HG03469 (cell line): ENCODE results near the gene NTPCR.

Source experiments
- ATAC-seq: cut with Tn5 transposase; IDR thresholded peaks from one replicate; pipeline ENCODE4 v1.9.1; 2021; ENCODE audit warnings: mild to moderate bottlenecking, moderate library complexity, moderate number of reproducible peaks; ENCODE audit not compliant: unreplicated experiment

Gene NTPCR

DNA sequence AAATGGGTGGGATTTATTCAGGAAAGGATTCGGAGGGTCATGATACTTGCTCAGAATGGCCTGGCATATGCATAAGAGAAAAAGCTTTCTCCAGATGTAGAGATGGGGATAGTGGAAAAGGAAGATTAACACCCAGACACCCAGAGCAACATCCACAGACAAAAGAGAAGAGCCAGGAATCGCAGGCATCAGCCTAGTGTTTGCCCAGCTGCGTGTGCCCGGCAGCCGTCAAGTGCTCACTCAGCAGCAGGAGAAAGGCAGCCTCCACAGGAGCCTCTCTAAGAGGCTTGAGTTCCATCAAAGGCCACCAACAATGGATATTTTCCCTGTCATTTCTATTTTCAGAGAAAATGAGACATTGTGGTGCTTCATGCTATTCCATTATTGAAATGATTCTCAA lies 54.7 kb downstream of the NTPCR start:
- no peak for ATAC-seq

DNA sequence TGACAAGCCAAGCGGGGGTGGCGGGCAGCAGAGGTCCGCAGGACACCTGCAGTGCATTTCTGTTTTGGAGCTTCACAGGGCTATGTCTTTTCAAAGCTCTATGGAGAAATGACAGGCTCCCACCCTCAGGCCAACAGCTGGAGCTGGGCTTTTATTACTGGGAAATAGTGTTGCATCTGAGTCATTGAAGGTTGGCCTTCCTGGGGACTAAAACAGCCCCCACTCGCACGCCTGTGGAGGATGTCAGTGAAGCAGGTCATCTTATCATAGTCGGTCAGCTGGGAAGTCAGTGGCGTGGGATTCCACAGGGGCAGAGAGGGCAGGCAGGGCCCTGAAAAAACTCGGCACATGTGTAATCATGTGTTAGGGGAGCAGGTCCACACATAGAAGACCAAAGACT lies 55.3 kb downstream of the NTPCR start:
- no peak for ATAC-seq

DNA sequence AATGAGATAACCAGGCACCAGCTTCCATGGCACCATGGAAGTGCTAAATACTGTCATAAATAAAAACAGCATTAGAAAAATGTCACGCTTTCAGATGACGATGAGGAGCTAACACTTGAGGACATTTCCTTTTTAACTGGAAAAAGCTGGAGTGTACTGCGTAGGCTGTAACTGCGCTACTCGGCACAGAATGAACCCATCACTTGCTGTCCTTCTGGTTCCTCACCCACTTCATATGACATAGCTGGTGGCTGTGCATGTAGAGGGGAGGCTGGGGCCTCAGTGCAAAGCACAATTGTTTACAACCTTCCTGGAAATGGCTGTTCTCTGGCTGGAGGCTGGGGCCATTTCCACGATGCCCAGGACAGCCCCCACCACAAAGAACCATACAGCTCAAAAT lies 55.7 kb downstream of the NTPCR start:
- no peak for ATAC-seq

DNA sequence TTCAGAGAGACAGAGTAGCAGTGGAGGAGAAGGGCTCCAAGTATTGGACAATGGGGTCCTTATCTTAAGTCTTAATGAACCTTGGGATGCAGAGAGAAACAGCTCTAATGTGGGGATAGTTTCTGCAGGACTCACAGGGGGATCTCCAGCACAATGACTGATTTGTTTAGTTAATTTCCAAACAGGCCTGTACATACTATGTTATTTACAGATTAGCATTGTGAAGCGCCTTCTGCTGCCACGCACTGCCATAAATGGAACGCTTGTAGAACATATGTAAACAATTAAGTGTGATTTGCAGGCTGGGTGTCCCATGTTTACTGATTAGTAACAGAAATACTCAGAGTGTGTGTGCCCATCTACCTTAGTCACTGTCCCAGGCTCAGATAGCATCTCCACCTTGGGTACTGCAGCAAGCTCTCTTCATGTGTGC lies 56.1 kb downstream of the NTPCR start:
- no peak for ATAC-seq

DNA sequence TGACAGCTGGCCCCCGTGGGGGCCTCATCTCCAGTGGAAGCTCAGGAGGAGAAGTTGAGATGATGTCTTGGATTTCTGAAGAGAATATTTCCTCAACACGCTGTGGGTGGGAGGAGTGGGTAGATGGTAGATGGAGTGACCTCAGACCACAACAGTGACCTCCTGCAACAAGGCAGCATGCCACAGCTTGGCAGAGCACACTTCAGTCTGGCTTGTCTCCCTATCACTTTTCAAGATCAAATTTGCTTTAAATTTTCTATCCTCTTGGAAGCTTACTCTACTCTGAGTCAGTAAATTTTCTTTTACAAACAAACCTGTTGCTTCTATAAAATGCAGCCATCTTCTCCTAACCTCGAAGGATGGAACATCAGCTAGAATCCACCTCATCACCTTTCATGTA lies 59.7 kb downstream of the NTPCR start:
- ATAC-seq: no peak

DNA sequence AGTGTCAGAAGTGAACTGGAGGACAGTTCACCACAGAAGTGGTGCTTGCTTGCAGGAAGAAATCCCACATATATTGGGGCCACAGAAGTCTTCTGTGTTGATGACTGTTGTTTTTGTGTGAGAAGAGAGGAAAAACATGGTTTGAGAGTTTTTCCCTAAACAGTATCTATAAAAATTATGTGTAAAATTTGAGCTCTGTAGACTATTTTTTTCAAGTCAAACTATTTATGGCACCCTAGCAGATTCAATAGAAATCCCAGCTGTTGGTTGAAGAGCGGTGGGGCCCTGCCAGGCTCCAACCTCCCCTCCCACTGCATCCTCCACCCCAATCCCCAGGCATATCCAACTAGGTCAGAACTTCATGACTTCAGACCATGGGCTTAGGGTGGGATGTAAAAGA lies 61.6 kb downstream of the NTPCR start:
- ATAC-seq: no peak

DNA sequence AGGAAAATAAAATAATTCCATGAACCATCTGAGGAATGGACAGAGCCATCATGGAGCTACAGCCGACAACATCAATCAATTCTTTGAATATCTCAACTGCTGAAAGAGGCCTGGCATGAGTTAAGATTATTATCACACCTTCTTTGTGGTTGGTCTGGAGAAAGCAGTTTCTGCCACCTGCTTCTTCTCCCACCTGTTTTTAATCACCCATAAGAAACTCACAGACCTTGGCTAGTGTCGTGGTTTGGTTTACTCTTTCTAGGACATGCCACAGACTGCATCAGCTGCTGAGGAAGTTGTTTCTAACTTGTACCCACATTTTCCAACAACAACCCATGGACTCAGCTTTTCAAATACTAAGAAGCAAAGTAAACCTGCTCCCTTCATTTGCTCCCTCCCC lies 65.6 kb downstream of the NTPCR start:
- no peak for ATAC-seq

DNA sequence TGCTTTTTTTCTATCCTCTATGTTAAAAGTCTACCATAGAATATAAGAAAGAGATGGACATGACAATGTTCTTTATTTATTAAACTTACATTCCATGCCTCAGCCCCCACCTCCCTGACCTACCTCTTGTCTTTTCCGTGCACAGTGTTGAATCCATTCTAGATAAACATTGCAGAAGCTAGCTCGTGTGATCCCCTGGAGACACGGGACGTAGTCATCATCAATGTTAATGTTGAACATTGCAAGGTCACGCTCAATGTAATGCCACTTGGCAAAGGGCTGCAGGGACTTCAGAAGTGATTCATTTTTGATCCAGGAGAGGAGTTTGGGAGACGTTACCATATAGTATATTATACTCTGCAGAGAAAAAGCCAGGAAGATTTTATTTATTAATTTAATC lies 66.4 kb downstream of the NTPCR start:
- no peak for ATAC-seq

DNA sequence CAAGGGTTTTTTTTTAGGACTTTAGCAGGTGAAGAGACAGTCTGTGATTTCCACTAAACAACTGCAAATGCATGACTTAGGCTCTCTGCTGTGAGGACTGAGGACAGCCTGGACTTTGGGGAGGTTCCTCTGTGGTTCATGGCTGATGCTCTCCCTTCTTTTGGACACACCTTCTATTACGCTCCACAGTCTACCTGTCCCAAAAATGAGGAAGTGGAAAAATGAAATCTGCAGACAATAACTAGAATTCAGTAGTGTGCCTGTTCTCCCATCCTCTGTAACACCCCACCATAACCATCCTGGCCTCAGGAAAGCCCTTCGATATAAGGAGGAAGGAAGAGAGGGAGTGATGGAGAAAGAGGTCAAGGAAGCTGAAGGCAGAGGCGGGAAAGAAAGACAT lies 68.7 kb downstream of the NTPCR start:
- ATAC-seq: no peak

DNA sequence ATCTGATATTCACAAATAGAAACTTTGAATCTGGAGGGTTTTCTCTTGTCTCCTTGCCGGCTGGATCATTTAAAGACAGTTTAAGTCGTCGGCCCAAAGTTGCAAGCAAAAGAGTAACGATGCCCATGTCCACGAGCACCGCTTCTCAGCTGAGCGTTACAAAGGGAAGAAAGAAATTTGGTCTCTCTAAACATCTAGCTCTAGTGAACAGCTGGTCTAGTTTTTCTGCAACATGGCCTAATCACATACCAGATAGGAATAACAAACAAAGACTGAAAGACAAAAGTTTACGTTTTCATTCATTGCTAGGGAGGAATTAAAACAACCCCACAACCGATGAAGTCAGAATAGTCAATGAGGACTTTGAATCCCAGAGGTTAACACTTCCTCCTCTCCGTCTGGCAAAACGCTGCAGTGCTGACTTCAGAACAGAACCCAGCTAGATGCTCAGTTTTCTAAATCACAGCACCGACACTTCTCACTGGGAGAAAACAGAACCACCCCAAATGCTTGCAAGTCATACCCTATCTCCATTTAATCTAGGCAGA lies 69.4 kb downstream of the NTPCR start:
- ATAC-seq: no peak

DNA sequence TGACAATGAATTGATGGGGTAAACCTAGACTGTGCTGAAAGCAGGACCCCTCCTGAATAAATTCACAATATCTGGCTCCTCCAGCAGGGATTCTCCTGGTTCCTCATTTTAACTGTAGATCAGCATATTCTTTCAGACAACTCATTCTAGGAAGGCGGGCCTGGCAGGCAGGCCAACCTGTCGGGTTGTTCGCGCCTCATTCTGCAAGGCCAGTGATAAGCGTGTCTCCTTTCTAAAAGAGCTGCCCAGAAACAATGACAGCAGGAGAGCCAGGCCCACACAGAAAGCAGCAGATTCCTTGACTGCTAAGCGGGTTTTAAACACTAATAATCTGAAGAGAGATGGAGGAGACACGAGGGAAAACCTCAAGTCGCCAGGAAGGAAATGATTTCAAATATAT lies 70.0 kb downstream of the NTPCR start:
- no peak for ATAC-seq

DNA sequence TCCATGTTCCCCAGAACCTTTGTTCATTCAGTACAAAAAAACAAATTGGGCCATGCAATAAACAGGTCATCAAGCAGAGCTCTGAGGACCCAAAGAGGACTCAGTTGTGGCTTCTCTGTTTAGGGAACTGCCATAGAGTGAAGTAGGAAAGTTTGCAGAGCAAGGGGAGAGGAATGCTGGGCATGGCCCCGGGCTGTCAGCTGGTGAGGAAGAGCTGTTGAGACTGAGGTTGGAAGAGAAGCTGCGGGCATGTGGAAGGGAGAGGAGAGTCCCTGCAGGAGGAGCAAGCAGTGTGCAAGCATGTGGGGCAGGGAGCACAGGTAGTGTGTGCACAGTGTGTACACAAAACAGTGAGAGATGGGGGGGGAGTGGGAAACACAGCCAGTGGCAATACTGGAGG lies 71.8 kb downstream of the NTPCR start:
- ATAC-seq: no peak

DNA sequence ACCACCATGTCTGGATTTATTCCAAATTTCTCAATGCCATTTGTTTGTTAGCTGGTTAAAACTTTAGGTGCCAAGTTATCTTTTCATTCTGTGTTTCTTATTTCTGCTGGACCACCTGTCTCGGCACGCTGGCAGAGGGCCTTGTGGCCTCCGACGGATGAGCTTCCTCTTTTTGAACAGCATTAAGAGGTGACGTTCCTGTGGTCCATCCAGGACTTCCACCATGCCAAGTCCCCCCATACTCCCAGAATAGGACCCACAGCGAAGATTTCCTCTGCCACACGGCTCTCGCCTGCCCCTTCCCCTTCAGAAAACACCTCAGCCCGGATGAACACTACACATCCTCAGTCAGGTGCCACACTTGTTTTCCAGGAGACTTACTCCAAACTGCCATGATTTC lies 73.8 kb downstream of the NTPCR start:
- no peak for ATAC-seq

DNA sequence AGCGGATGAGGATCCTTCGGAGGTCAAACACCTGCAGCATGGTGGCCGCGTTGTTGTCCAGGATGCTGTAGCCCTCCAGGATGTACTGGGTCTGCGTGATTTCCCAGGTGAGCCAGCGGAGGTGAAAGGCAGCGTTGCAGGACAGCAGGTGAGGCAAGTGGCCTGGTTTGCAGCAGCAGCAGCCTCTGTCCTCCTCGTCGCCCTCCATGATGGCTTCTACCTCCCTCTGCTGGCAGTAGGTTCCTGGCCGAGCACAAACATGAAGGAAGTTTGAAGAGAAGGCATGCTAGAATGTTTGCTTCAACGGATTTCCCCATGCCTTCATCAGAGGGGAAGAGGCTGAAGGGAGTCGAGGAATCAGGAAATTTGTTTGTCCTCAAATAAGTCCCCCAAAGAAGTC lies 74.7 kb downstream of the NTPCR start:
- ATAC-seq: no peak

DNA sequence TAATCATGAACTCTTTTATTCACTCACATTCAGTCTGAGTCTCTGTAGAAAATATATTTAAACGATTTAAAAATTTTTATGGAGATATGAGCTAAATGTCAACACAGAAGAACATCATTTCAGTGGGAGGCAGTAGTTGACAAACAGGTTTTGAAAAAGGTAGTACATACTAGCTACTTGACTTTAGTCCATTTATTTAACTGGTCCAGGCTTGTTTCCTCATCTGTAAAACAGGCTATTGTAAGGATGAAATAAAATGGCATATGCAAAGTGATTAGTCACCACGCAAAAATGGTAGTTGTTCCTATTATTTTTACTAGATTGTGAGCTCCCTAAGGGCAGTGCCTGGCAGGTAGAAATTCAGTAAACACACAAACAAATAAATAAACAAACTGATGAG lies 75.2 kb downstream of the NTPCR start:
- ATAC-seq: no peak

DNA sequence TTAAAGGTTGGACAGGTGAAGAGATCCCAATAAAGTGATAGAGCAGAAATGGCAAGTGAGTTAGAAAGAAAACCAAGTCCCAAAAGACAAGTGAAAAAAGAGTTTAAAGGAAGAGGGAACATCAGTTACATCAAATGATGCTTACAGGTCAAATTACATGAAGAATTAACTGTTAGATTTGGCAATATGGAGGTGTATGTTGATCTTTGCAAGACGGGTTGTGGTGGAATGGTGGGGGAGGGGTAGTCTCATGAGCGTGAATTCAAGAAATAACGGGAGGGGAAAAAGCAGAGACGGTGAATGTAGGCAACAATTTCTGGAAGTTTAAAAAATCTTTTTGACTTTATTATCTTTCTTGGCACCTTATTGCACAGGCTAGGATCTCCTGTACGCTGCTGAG lies 76.6 kb downstream of the NTPCR start:
- ATAC-seq: no peak

DNA sequence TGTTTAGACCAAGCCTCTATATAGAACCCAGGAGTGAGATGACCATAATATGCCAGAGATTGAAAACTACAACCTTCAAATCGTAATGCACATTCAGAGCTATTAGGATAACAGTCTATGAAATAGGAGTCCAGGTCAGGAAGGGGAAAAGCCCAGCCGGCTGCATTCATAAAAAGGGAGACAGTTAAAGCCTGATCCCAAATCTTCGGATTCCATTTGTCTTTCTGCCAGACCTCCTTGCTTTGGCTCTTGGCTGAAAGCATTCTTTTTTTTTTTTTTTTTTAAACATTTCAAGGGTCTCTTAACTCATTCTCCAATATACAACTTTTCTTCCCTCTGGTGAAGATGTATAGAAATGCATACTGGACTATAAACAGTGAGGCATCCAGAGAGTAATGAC lies 81.1 kb downstream of the NTPCR start:
- no peak for ATAC-seq

DNA sequence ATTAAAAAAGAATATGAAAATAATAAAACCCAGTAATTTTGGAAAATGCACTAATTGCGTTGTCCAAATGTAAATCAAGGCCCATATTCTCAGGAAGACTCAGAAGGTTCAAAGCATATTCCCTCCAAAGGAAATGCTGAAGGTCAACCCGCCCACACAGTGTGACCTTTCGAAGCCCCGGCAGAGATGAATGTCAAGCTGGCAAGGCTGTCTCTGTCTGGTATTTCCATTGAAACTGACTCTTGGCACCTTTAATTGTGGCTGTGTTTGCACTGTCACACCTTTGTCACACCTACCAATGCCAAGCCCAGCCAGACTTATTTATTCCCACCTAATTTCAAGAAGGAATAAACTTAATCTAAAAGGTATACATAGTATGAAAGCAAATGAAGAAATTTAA lies 82.5 kb downstream of the NTPCR start:
- no peak for ATAC-seq

DNA sequence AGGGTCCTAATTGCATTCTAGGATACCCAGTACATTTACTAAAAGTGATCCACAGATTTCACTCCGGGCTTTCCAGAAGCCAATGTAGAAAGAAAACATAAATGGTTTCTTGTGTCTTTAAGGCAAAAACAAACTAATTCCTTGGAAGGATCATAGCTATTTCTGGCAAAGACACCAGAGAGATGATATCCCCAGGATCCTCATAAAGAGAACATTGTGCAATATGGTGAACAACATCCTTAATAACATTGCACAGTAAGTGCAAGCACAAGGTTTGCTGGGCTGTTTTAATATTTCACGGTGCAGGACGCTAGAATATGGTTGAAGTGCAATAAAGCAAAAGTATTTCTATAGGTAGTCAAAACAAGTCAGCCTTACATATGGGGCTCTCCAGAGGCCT lies 83.0 kb downstream of the NTPCR start:
- ATAC-seq: no peak
